DMS153 (cell line): ENCODE results near the gene CDRT4.

Source experiments
- DNase-seq: peaks from one replicate; lab custom pipeline; 2025; lab: John Stamatoyannopoulos, UW

CDRT4 gene

GRCh38 chr17:15492791-15493692 lies 25.6 kb upstream of the CDRT4 start:
- no peak for DNase-seq

GRCh38 chr17:15492186-15492585 lies 24.8 kb upstream of the CDRT4 start:
- no peak for DNase-seq

GRCh38 chr17:15490634-15491261 lies 23.3 kb upstream of the CDRT4 start:
- DNase-seq, result no peak

GRCh38 chr17:15488557-15488956 lies 21.1 kb upstream of the CDRT4 start:
- DNase-seq, result no peak

- DNase-seq, result no peak
These were observed 17.6 kb upstream of the CDRT4 start for GRCh38 chr17:15485045-15485444.

GRCh38 chr17:15483431-15483830 lies 16.0 kb upstream of the CDRT4 start:
- DNase-seq, result no peak

- DNase-seq, result no peak
These were observed 15.1 kb upstream of the CDRT4 start for GRCh38 chr17:15482476-15482875.

- DNase-seq, result no peak
These were observed 14.1 kb upstream of the CDRT4 start for GRCh38 chr17:15481481-15481880.

GRCh38 chr17:15480204-15480603 lies 12.8 kb upstream of the CDRT4 start:
- DNase-seq, result no peak

GRCh38 chr17:15479703-15480102 lies 12.3 kb upstream of the CDRT4 start:
- no peak for DNase-seq

- DNase-seq, result no peak
These were observed 11.4 kb upstream of the CDRT4 start for GRCh38 chr17:15478845-15479244.

GRCh38 chr17:15475631-15476354 lies 8.4 kb upstream of the CDRT4 start:
- DNase-seq, result no peak

GRCh38 chr17:15472891-15473290 lies 5.5 kb upstream of the CDRT4 start:
- no peak for DNase-seq

GRCh38 chr17:15470536-15470935 lies 3.1 kb upstream of the CDRT4 start:
- no peak for DNase-seq

GRCh38 chr17:15469260-15469659 lies 1.8 kb upstream of the CDRT4 start:
- DNase-seq, result no peak

- DNase-seq, result no peak
These were observed 705 bp upstream of the CDRT4 start for GRCh38 chr17:15468126-15468525.

GRCh38 chr17:15466131-15466530 lies 1.3 kb downstream of the CDRT4 start:
- no peak for DNase-seq

GRCh38 chr17:15465045-15465701 lies 2.2 kb downstream of the CDRT4 start:
- DNase-seq, result no peak

GRCh38 chr17:15464231-15464985 lies 3.0 kb downstream of the CDRT4 start:
- no peak for DNase-seq

- no peak for DNase-seq
These were observed 4.2 kb downstream of the CDRT4 start for GRCh38 chr17:15462976-15463772.

GRCh38 chr17:15457723-15458094 lies 9.7 kb downstream of the CDRT4 start:
- DNase-seq, result no peak
